GM12892 (cell line): ENCODE measurements around the gene TESK1.
"Not testable (repeated sequence)": the region's sequence is repeated elsewhere in the genome, so short reads cannot be mapped to it uniquely, and the experiment has no call there.

Experiments
- DNase-seq: peaks from one replicate; pipeline ENCODE4 v3.0.0; 2011; ENCODE audit not compliant: insufficient read length
- FAIRE-seq: peaks from 2 replicates; lab custom pipeline; 2011; peaks lifted over from hg19 to GRCh38; lab: Jason Lieb, UNC
- POLR2A ChIP-seq: IDR thresholded peaks from 2 replicates; pipeline ENCODE4 v1.6.1; 2011; ENCODE audit warnings: low read depth, low read length, control low read depth
- POLR2AphosphoS5 ChIP-seq: IDR thresholded peaks from 2 replicates; pipeline ENCODE4 v1.6.1; 2011; ENCODE audit warnings: low read depth, low read length, control low read depth
- TAF1 ChIP-seq: IDR thresholded peaks from 2 replicates; pipeline ENCODE4 v1.6.1; 2011; ENCODE audit warnings: low read depth, mild to moderate bottlenecking, control low read depth, low read length, borderline replicate concordance

TESK1 gene

DNA sequence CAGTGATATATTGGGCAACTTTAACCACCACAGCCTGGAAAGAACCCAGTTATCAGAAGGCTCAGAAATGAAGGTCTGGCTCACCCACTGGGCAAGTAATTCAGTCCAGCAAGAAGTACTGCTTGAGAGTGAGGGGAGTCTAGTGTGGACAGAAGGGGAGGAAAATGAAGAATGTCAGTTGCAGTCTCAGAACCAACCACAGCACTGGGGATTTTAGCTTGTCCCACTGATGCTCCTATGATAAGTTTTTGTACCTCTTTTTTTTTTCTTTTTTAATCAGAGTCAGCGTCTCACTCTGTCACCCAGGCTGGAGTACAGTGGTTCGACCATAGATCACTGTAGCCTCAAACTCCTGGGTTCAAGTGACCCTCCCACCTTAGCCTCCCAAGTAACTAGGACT is 22.5 kb downstream of the TESK1 start:
- no peak for FAIRE-seq
- DNase-seq: no peak
- no peak for TF ChIP-seq TAF1
- no peak for TF ChIP-seq POLR2AphosphoS5
- no peak for TF ChIP-seq POLR2A

DNA sequence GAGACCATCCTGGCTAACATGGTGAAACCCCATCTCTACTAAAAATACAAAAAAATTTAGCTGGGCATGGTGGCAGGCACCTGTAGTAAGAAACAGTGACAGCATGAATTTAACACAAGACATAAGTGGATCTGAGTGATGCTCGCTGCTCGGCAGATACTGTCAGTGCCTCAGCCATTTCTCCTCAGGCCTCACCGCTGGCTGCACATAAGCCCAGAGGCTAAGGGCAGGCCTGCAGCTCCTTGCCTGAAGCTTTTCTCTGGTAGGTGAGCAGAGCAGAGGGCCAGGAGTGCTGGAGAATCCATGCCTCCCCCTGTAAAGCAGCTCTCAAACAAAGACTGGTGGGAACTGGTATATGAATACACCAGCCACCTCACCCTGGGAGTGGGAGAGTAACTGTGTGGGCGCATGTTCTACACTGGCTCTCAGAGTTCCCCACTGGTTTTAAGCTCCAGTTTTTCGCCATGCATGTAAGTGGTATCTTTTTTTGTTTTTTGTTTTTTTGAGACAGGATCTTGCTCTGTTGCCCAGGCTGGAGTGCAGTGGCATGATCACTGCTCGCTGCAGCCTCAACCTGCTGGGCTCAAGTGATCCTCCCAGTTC is 23.4 kb downstream of the TESK1 start:
- TF ChIP-seq TAF1: no peak
- TF ChIP-seq POLR2AphosphoS5: no peak
- TF ChIP-seq POLR2A: no peak
- no peak for FAIRE-seq

DNA sequence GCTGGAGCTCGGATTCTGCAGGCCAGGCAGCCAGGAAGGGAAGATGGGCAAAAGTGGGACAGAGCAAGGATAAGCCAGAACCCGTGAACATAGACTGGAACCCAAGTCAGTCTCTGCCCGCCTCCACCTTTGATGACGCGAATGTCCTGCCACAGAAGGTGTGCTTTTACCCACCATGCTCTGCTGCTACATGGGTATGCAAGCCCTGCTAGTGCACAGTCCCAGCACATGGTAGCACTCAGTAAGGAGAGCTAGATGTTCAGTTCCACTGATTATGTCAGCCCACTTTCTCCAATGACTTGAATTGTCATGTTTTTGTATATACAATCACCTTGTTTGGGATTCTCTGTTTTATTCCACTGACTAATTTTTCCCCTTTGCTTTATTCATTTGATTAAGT is 24.5 kb downstream of the TESK1 start:
- FAIRE-seq: no peak
- DNase-seq: no peak
- TF ChIP-seq TAF1 (no peak), POLR2AphosphoS5 (no peak), POLR2A (no peak)

More for the DNA sequence above, 23.4 kb downstream of the TESK1 start:
- DNase-seq: no peak

DNA sequence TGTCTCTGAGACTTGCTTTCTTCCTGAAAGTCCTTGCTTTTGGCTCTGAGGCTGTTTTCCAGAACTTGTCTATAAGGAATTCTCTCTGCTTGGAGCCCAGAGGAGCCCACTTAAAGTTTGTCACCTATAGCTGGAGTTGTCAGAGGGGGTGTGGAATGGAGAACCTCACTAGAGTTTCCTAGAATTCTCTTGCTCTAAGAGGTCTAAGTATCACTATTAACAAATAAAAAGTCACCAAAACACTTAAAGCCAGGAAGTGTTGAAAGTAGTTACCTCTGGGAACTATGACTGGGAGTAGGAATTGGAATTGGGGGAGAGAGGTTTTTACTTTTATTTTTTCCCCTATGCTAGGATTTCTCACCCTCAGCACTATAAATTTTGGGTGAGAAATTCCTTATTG is 30.7 kb downstream of the TESK1 start:
- no peak for FAIRE-seq
- no peak for DNase-seq
- TF ChIP-seq POLR2AphosphoS5 (no peak), POLR2A (no peak), TAF1 (no peak)

DNA sequence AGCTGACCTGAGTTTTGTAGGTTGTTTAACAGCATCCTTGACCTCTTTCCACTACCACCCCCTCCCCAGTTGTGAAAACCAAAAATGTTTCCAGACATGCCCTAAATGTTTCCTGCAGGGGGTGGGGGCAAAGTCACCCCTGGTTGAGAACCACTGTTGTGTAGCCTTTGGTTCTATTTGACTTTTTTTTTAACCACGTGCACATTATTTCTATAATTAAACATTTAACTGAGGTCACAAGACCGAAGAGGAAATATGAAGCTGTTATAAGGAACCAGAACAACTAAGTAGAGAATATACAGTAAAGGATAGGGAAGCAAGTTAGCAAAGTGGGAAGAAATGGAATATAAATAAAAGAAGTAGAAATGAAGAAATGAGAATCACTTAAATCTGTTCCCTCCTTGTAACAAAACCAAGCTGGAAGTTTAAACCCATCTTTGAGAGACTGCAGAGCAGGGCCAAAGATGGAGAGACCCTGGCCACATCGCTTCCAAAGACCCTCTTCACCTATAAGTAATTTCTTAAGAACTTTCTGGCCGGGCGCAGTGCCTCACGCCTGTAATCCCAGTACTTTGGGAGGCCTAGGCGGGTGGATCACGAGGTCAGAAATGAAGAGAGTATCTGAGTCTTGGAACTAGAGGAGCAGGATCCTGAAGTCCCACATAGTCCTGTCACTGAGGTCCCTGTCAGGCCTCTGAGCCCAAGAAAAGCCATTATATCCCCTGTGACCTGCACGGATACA is 31.2 kb downstream of the TESK1 start:
- DNase-seq: no peak
- TF ChIP-seq POLR2AphosphoS5 (no peak), POLR2A (no peak), TAF1 (no peak)
- FAIRE-seq: no peak

DNA sequence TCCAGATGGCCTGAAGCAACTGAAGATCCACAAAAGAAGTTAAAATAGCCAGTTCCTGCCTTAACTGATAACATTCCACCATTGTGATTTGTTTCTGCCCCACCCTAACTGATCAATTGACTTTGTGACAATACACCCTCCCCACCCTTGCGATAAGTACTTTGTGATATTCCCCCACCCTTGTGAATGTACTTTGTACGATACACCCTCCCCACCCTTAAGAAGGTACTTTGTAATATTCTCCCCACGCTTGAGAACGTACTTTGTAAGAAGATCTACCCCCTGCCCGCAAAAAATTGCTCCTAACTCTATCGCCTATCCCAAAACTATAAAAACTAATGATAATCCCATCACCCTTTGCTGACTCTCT is 31.8 kb downstream of the TESK1 start:
- not testable (repeated sequence) for DNase-seq, FAIRE-seq

DNA sequence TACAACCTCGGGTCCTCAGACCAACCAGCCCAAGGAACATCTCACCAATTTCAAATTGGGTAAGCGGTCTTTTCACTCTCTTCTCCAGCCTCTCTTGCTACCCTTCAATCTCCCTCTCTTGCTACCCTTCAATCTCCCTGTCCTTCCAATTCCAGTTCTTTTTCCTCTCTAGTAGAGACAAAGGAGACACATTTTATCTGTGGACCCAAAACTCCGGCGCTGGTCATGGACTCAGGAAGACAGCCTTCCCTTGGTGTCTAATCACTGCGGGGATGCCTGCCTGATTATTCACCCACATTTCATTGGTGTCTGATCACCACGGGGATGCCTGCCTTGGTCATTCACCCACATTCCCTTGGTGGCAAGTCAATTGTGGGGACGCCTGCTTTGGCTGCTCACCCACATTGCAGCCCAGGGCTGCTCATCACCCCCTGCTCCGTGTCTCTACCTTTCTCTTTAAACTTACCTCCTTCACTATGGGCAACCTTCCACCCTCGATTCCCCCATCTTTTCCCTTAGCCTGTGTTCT is 32.4 kb downstream of the TESK1 start:
- FAIRE-seq, DNase-seq: not testable (repeated sequence)

DNA sequence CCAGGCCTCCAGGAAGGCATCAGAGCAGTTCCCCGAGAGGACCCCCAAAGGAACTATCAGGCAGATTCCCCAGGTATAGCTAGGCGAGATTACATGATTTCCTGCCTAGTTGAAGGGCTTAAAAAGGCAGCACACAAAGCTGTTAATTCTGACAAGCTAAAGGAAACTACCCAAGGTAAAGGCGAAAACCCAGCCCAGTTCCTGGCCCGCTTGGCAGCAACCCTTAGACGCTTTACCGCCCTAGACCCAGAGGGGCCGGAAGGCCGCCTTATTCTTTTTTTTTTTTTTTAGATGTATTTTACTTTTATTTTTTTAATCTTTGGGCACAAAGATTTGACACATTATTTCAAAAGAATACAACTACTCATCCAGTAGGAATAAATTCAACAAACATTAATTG is 33.7 kb downstream of the TESK1 start:
- not testable (repeated sequence) for DNase-seq, FAIRE-seq

DNA sequence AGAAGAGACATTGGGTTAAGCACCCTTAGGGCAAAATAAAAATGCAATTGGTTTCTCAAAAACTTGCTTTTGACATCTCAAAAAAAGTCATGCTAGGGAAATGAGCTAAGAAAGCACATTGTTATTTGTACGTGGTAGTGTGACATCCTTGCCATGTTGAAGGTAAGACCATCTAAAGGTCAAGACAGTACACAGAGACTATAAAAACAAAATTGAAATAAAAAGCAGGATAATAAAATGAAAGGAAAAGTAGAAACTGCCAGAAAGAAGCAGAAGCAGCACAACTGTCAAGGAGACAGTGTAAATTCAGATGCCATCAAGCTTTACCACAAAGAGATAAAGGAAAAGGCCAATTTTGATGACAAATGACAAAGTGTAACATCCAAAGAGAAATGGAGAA is 34.2 kb downstream of the TESK1 start:
- DNase-seq, FAIRE-seq: not testable (repeated sequence)

DNA sequence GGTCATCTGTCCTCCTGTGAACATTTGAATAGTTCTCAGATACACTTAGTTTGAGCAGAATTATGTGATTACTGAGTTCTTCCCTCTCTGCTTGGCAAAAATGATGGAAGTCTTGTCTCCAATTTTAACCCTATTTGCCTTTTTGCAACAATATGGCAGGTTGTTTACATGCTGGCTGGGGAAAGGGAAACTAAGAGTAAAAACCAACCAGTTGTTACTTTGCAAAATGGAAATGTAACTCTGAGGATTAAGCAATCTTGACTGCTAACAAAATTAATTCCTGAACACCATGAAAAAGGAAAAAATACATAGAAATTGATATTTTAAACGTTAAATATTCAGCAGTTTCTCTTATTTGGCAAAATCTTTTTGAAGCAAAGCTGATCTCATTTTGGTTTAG is 34.6 kb downstream of the TESK1 start:
- peak; percentile 87 for FAIRE-seq
- no peak for DNase-seq

DNA sequence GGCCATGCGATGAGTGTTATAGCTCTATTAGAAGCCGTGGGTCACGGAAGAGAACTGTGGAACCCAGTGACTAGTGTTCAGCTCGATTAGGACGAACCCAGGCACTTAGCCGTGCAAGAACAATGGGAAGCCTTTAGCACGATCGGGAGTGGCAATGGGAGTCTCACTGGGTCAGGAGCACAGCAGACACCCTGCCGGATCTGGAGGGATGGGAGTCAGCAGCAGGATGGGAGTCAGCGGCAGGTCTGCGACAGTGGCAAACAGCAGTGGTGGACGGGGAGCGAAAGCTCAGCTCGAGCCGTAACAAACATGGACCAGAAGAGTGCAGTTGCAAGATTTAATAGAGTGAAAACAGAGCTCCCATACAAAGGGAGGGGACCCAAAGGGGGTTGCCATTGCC is 35.4 kb downstream of the TESK1 start:
- DNase-seq, FAIRE-seq: not testable (repeated sequence)

More for the DNA sequence above, 34.6 kb downstream of the TESK1 start:
- TF ChIP-seq TAF1: no peak
- no peak for TF ChIP-seq POLR2A
- TF ChIP-seq POLR2AphosphoS5: no peak

DNA sequence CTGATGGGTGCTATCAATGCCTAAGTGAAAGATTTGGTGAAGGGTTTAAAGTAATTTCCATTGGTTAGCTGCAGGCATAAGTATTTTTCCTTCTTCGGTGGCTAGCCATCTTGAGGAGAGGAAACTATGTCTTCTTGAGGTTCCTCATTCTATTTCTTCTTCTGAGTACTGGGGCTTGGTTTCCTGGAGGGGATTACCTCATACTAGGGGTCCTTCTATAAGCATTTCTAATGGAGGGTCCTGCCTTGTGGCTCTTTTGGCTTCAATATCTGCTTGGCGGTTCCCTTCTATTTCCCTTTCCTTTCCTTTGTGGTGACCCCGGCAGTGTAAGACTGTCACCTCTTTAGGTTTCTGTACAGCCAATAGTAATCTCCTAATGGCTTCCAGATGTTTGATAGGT is 36.4 kb downstream of the TESK1 start:
- DNase-seq, FAIRE-seq: not testable (repeated sequence)

DNA sequence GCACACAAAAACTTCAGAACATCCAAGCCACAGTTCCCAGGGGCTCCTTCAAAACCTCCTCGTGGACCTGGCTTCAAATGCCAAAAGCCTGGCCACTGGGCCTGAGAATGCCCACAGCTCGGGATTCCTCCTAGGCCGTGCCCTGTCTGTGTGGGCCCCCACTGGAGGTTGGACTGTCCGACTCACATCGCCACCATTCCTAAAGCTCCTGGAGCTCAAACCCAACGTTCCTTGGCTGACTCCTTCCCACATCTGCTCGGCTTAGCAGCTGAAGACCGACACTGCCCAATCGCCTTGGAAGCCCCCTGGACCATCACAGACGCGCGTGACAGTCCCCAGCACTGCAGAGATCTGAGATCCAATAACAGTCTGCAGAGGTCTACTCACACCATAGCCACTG is 38.0 kb downstream of the TESK1 start:
- no peak for FAIRE-seq

DNA sequence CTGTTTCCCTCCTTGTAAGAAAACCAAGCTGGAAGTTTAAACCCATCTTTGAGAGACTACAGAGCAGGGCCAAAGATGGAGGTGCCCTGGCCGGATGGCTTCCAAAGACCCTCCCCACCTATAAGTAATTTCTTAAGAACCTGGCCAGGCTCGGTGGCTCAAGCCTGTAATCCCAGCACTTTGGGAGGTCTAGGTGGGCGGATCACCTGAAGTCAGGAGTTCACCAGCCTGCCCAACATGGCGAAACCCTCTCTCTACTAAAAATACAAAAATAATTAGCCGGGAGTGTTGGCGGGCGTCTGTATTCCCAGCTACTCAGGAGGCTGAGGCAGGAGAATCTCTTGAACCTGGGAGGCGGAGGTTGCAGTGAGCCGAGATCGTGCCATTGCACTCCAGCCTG is 40.7 kb downstream of the TESK1 start:
- not testable (repeated sequence) for DNase-seq, FAIRE-seq

More for the DNA sequence above, 38.0 kb downstream of the TESK1 start:
- TF ChIP-seq POLR2AphosphoS5 (no peak), TAF1 (no peak), POLR2A (no peak)
- DNase-seq: no peak
